Activated CD8-positive, alpha-beta memory T cell treated with anti-CD3 and anti-CD28 coated beads, Interleukin-2, amount 50 U/mL, for 48 hours (primary cell): ENCODE measurements around the gene SDE2.
A peak's percentile ranks its signal among the peaks of the same experiment; 100 is the strongest.
"Not testable (repeated sequence)": the region's sequence is repeated elsewhere in the genome, so short reads cannot be mapped to it uniquely, and the experiment has no call there.

Experiments used
- DNase-seq: peaks from one replicate; pipeline ENCODE4 v3.0.0-alpha.2; 2020

Gene SDE2

GRCh38 chr1:225999227-225999911 is at the start of gene SDE2:
SDE2 (minus strand) TSS chr1:225999343; CDS start chr1:225999312, 31 bp downstream.
- peak; percentile 99 for DNase-seq

- DNase-seq = no peak
These were observed 49.7 kb upstream of the SDE2 start for GRCh38 chr1:226048886-226049285.

GRCh38 chr1:226047495-226047894 is 48.4 kb upstream of the SDE2 start:
- DNase-seq = no peak

- DNase-seq = no peak
These were observed 47.1 kb upstream of the SDE2 start for GRCh38 chr1:226046240-226046639.

- DNase-seq = no peak
These were observed 45.5 kb upstream of the SDE2 start for GRCh38 chr1:226044514-226045101.

GRCh38 chr1:226041419-226041818 is 42.3 kb upstream of the SDE2 start:
- no peak for DNase-seq

GRCh38 chr1:226038661-226039060 is 39.5 kb upstream of the SDE2 start:
- no peak for DNase-seq

- DNase-seq = no peak
These were observed 36.8 kb upstream of the SDE2 start for GRCh38 chr1:226035915-226036314.

GRCh38 chr1:226034482-226034881 is 35.3 kb upstream of the SDE2 start:
- no peak for DNase-seq

GRCh38 chr1:226033991-226034390 is 34.8 kb upstream of the SDE2 start:
- DNase-seq = no peak

- no peak for DNase-seq
These were observed 34.4 kb upstream of the SDE2 start for GRCh38 chr1:226033582-226033981.

- DNase-seq = no peak
These were observed 30.6 kb upstream of the SDE2 start for GRCh38 chr1:226029568-226030225.

GRCh38 chr1:226029093-226029496 is 30.0 kb upstream of the SDE2 start:
- no peak for DNase-seq

GRCh38 chr1:226027538-226028217 is 28.5 kb upstream of the SDE2 start:
- no peak for DNase-seq

- no peak for DNase-seq
These were observed 27.7 kb upstream of the SDE2 start for GRCh38 chr1:226026833-226027232.

GRCh38 chr1:226023735-226024134 is 24.6 kb upstream of the SDE2 start:
- DNase-seq = no peak

GRCh38 chr1:226021801-226022200 is 22.7 kb upstream of the SDE2 start:
- no peak for DNase-seq

- no peak for DNase-seq
These were observed 22.3 kb upstream of the SDE2 start for GRCh38 chr1:226021401-226021800.

- no peak for DNase-seq
These were observed 20.4 kb upstream of the SDE2 start for GRCh38 chr1:226019572-226019971.

GRCh38 chr1:226017070-226017469 is 17.9 kb upstream of the SDE2 start:
- no peak for DNase-seq

- no peak for DNase-seq
These were observed 10.5 kb upstream of the SDE2 start for GRCh38 chr1:226009650-226010044.

- DNase-seq = not testable (repeated sequence)
These were observed 8.2 kb upstream of the SDE2 start for GRCh38 chr1:226007126-226007892.

- DNase-seq = no peak
These were observed 7.5 kb upstream of the SDE2 start for GRCh38 chr1:226006686-226007085.
